HCT116 (cell line): ENCODE data around the gene ZNF230. TPM values are rescaled to one million over a fixed set of nuclear protein-coding genes. Genes with fewer than 3 reads are reported as not detected.

Source experiments
- ATAC-seq: fragments of 200-7000 bp; cut with Tn5 transposase; 2 replicates; pipeline ENCODE4 v1.9.1; 2020; ENCODE audit warnings: mild to moderate bottlenecking, moderate library complexity
- BruUV-seq: library from RNA; stranded (reverse); fragments of 400-500 nt; replicated peaks from 2 replicates; lab custom pipeline; 2021; lab: Mats Ljungman, UMichigan
- CTCF ChIA-PET: fragments of 300-600 bp; sonication (Branson Sonifier 250); formaldehyde crosslinking; loops from one replicate; lab custom pipeline; 2021; ENCODE audit warnings: antibody characterized with exemption; lab: Charles Lee
- POLR2A ChIA-PET: fragments of 300-600, 350-600 bp; sonication (Branson Sonifier 250); formaldehyde crosslinking; loops from one replicate; lab custom pipeline; 2021; ENCODE audit warnings: antibody characterized with exemption; lab: Charles Lee
- RAD21 ChIA-PET, 2 experiments: fragments of 300-600 bp; sonication (Branson Sonifier 250); formaldehyde crosslinking; loops; one replicate each; lab custom pipeline; 2023; ENCODE audit warnings: low total read pairs in 2 of 2; ENCODE audit not compliant: uncharacterized antibody in 2 of 2, unreplicated experiment in 2 of 2, low non-redundant PET in 1 of 2; lab: Charles Lee
- DNase-seq: peaks from one replicate; pipeline ENCODE4 v3.0.0-alpha.2; 2010; ENCODE audit warnings: low read depth, low spot score
- H2AFZ ChIP-seq: fragments of 200-600 bp; shearing (Covaris generic), sonication (generic); 2 replicates; pipeline ENCODE4 v1.6.1; 2017; ENCODE audit warnings: low read depth, mixed run types, mixed read lengths, antibody characterized with exemption, low read length; ENCODE audit not compliant: poor library complexity, severe bottlenecking
- H3K27ac ChIP-seq: 2 replicates; pipeline ENCODE4 v1.5.1; 2012; ENCODE audit warnings: low read depth, low read length
- H3K27me3 ChIP-seq: fragments of 200-600 bp; sonication (generic); 2 replicates; pipeline ENCODE4 v1.6.1; 2016; ENCODE audit warnings: mixed run types, low read length, mixed read lengths; ENCODE audit not compliant: insufficient read depth
- H3K36me3 ChIP-seq, 2 experiments: fragments of 200-500 bp in 1 of 2; fragments of 200-600 bp in 1 of 2; sonication (Bioruptor generic) in 1 of 2; sonication (generic) in 1 of 2; 2 replicates each; pipeline versions ENCODE4 v1.5.1 to v1.6.1; 2014 to 2016; ENCODE audit warnings: low read length in 2 of 2, inconsistent platforms in 1 of 2, mixed read lengths in 1 of 2, mixed run types in 1 of 2; ENCODE audit not compliant: insufficient read depth in 2 of 2, control insufficient read depth in 1 of 2
- H3K4me1 ChIP-seq, 2 experiments: fragments of 200-600 bp in 1 of 2; sonication (generic) in 1 of 2; 2 replicates each; pipeline versions ENCODE4 v1.5.1 to v1.6.1; 2012 to 2017; ENCODE audit warnings: low read length in 2 of 2, inconsistent platforms in 1 of 2, mild to moderate bottlenecking in 1 of 2, mixed read lengths in 1 of 2, mixed run types in 1 of 2, moderate library complexity in 1 of 2; ENCODE audit not compliant: insufficient read depth in 2 of 2, control insufficient read depth in 1 of 2
- H3K4me2 ChIP-seq: fragments of 200-600 bp; sonication (generic); 2 replicates; pipeline ENCODE4 v1.6.1; 2017; ENCODE audit warnings: mixed run types, low read length, mixed read lengths
- H3K4me3 ChIP-seq, 2 experiments: fragments of 200-600 bp in 1 of 2; sonication (generic) in 1 of 2; replicated peaks in 1 of 2; 2 replicates each; pipeline ENCODE4 v1.5.1; 2011 to 2016; ENCODE audit warnings: low read length in 2 of 2, control low read depth in 1 of 2, low read depth in 1 of 2, mild to moderate bottlenecking in 1 of 2, mixed read lengths in 1 of 2, mixed run types in 1 of 2
- H3K79me2 ChIP-seq: fragments of 200-600 bp; sonication (generic); 2 replicates; pipeline ENCODE4 v1.6.1; 2017; ENCODE audit warnings: mild to moderate bottlenecking, mixed run types, low read length, moderate library complexity, mixed read lengths; ENCODE audit not compliant: insufficient read depth
- H3K9ac ChIP-seq: fragments of 200-600 bp; sonication (generic); 2 replicates; pipeline ENCODE4 v1.6.1; 2016; ENCODE audit warnings: low read length, mixed read lengths
- H3K9me2 ChIP-seq: fragments of 200-600 bp; sonication (generic), shearing (Covaris generic); 2 replicates; pipeline ENCODE4 v1.6.1; 2017; ENCODE audit warnings: mixed run types, mild to moderate bottlenecking, moderate library complexity; ENCODE audit not compliant: insufficient read depth
- H3K9me3 ChIP-seq, 2 experiments: fragments of 200-500 bp in 1 of 2; fragments of 200-600 bp in 1 of 2; sonication (Bioruptor generic) in 1 of 2; sonication (generic) in 1 of 2; 2 replicates each; pipeline ENCODE4 v1.6.1; 2014 to 2017; ENCODE audit warnings: low read length in 2 of 2, mixed read lengths in 2 of 2, inconsistent platforms in 1 of 2, low read depth in 1 of 2, mild to moderate bottlenecking in 1 of 2, mixed run types in 1 of 2, moderate library complexity in 1 of 2; ENCODE audit not compliant: control insufficient read depth in 1 of 2, insufficient read depth in 1 of 2
- H4K20me1 ChIP-seq: fragments of 200-600 bp; sonication (generic), shearing (Covaris generic); 2 replicates; pipeline ENCODE4 v1.6.1; 2017; ENCODE audit warnings: mixed run types, mild to moderate bottlenecking, moderate library complexity; ENCODE audit not compliant: insufficient read depth
- ATF3 ChIP-seq: IDR thresholded peaks from 2 replicates; pipeline ENCODE4 v1.6.1; 2012
- CBX3 ChIP-seq: IDR thresholded peaks from 2 replicates; pipeline ENCODE4 v1.6.1; 2012; ENCODE audit warnings: low read depth
- CEBPB ChIP-seq: IDR thresholded peaks from 2 replicates; pipeline ENCODE4 v1.6.1; 2012; ENCODE audit warnings: low read depth
- EGR1 ChIP-seq: IDR thresholded peaks from 2 replicates; pipeline ENCODE4 v1.6.1; 2012; ENCODE audit warnings: low read depth
- ELF1 ChIP-seq: IDR thresholded peaks from 2 replicates; pipeline ENCODE4 v1.6.1; 2012; ENCODE audit warnings: low read depth, borderline replicate concordance
- FOSL1 ChIP-seq: IDR thresholded peaks from 2 replicates; pipeline ENCODE4 v1.6.1; 2012; ENCODE audit warnings: low read depth
- JUND ChIP-seq: IDR thresholded peaks from 2 replicates; pipeline ENCODE4 v1.6.1; 2012
- POLR2AphosphoS5 ChIP-seq: IDR thresholded peaks from 2 replicates; pipeline ENCODE4 v1.6.1; 2011; ENCODE audit warnings: mild to moderate bottlenecking, low read depth, low read length, moderate library complexity
- RAD21 ChIP-seq: IDR thresholded peaks from 2 replicates; pipeline ENCODE4 v1.6.1; 2012; ENCODE audit warnings: low read depth, mild to moderate bottlenecking
- SIN3A ChIP-seq: IDR thresholded peaks from 2 replicates; pipeline ENCODE4 v1.6.1; 2012; ENCODE audit warnings: low read depth
- SRF ChIP-seq: IDR thresholded peaks from 2 replicates; pipeline ENCODE4 v1.6.1; 2012; ENCODE audit warnings: low read depth
- TCF7L2 ChIP-seq: IDR thresholded peaks from 2 replicates; pipeline ENCODE4 v1.7.0; 2011; ENCODE audit warnings: borderline replicate concordance, inconsistent platforms; ENCODE audit not compliant: insufficient read depth, insufficient read length; ENCODE audit errors: extremely low read depth
- YY1 ChIP-seq: IDR thresholded peaks from 2 replicates; pipeline ENCODE4 v1.6.1; 2011; ENCODE audit warnings: low read length, low read depth, moderate library complexity, mild to moderate bottlenecking; ENCODE audit not compliant: insufficient replicate concordance; ENCODE audit errors: extremely low read depth
- ZBTB33 ChIP-seq: IDR thresholded peaks from 2 replicates; pipeline ENCODE4 v1.6.1; 2011; ENCODE audit warnings: mild to moderate bottlenecking, low read length, moderate library complexity; ENCODE audit not compliant: insufficient replicate concordance; ENCODE audit errors: extremely low read depth
- ZFX ChIP-seq: fragments of 450-650 bp; IDR thresholded peaks from 2 replicates; pipeline ENCODE4 v1.6.1; 2017
- ZNF274 ChIP-seq: fragments of 200-500 bp; sonication (Bioruptor generic); IDR thresholded peaks from 2 replicates; pipeline ENCODE4 v1.6.1; 2014; ENCODE audit warnings: mild to moderate bottlenecking, low read depth, low read length, inconsistent platforms
- intact Hi-C: fragments of 100-400 bp; cut with micrococcal nuclease; formaldehyde crosslinking; loops from 2 replicates; pipeline ENCODE4 v1.10.0; 2022
- total RNA-seq: library from RNA; stranded (reverse); gene quantifications from one replicate; pipeline ENCODE4 v1.2.1, GENCODE V29; 2021; ENCODE audit not compliant: unreplicated experiment
- TF ChIP-seq, protein P1 (sequence below): IDR thresholded peaks from 2 replicates; pipeline ENCODE4 v1.6.1; 2012

The ZNF230 gene
- total RNA-seq, 1 experiment from 2014 or later, result 2.8 TPM

- ChIA-PET CTCF (no interaction called here), RAD21 (no interaction called here), POLR2A (no interaction called here)
- Histone ChIP-seq H3K9ac (no peak overlapping the region), H4K20me1 (no peaks in the 10 kb centered on the region), H3K27ac (no peak overlapping the region), H3K79me2 (no peaks in the 10 kb centered on the region; the same call in 1 of the 2 replicates), H3K4me1 (peaks cover 0 to 13% of the 10 kb centered on the region in 2 experiments; a peak in 2 of 4 replicates), H2AFZ (no peak overlapping the region), H3K36me3 (peaks cover 14 to 24% of the 10 kb centered on the region in 2 experiments), H3K27me3 (no peaks in the 10 kb centered on the region), H3K9me3 (peaks cover 7 to 10% of the 10 kb centered on the region in 2 experiments; a peak in 3 of 4 replicates), H3K4me3 (no peak overlapping the region), H3K9me2 (no peaks in the 10 kb centered on the region), H3K4me2 (no peak overlapping the region)
- DNase-seq (no peak), ATAC-seq (no peak)
- BruUV-seq, result no TSS peak
- TF ChIP-seq CBX3, result no peak
- no peak for TF ChIP-seq FOSL1
- no peak for TF ChIP-seq EGR1
- no peak for TF ChIP-seq JUND
- TF ChIP-seq ATF3, result no peak
- intact Hi-C loops, result no loop called here
Measured at GRCh38 chr19:44005973-44006372, 3.2 kb downstream of the ZNF230 start.

- Histone ChIP-seq H3K36me3 (peaks cover 14 to 32% of the 10 kb centered on the region in 2 experiments), H3K4me3 (no peak overlapping the region), H3K4me2 (no peak overlapping the region), H3K79me2 (no peaks in the 10 kb centered on the region; the same call in 1 of the 2 replicates), H3K9me3 (peaks cover 13% of the 10 kb centered on the region in 2 experiments; a peak in 3 of 4 replicates), H3K9ac (no peak overlapping the region), H2AFZ (no peak overlapping the region), H4K20me1 (no peaks in the 10 kb centered on the region), H3K27ac (no peak overlapping the region), H3K27me3 (no peaks in the 10 kb centered on the region), H3K4me1 (peaks cover 0 to 9% of the 10 kb centered on the region in 2 experiments; a peak in 2 of 4 replicates), H3K9me2 (no peaks in the 10 kb centered on the region)
- CTCF ChIA-PET, result no interaction called here
- DNase-seq (no peak), ATAC-seq (no peak)
- RAD21 ChIA-PET, result no interaction called here
- intact Hi-C loops, result no loop called here
- POLR2A ChIA-PET, result no interaction called here
- BruUV-seq, result no TSS peak
- TF ChIP-seq JUND (no peak), ZFX (no peak), CBX3 (no peak), SIN3A (no peak), TCF7L2 (no peak), POLR2AphosphoS5 (no peak), ZBTB33 (no peak), ATF3 (no peak), ELF1 (no peak), CEBPB (no peak), SRF (no peak), FOSL1 (no peak), YY1 (no peak), RAD21 (no peak), ZNF274 (no peak)
- TF ChIP-seq, protein P1, sequence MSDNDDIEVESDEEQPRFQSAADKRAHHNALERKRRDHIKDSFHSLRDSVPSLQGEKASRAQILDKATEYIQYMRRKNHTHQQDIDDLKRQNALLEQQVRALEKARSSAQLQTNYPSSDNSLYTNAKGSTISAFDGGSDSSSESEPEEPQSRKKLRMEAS, result no peak
Measured at GRCh38 chr19:44007473-44007872, 4.7 kb downstream of the ZNF230 start.
